GM23248 (cell line): Measurements from ENCODE around the gene ARPC2. TPM values are rescaled to one million over a fixed set of nuclear protein-coding genes. Genes with fewer than 3 reads are reported as not detected.

Source experiments
- DNase-seq: peaks from one replicate; pipeline ENCODE4 v3.0.0-alpha.2; 2015
- H2AFZ ChIP-seq: fragments of 200-600 bp; sonication (generic); 2 replicates; pipeline ENCODE4 v1.6.1; 2016; ENCODE audit warnings: antibody characterized with exemption
- H3F3A ChIP-seq: fragments of 200-600 bp; sonication (generic); 2 replicates; pipeline ENCODE4 v1.6.1; 2016; ENCODE audit warnings: mild to moderate bottlenecking, antibody characterized with exemption, mixed run types; ENCODE audit not compliant: insufficient read depth
- H3K27ac ChIP-seq: fragments of 200-600 bp; sonication (generic); 2 replicates; pipeline ENCODE4 v1.5.1; 2016; ENCODE audit warnings: mild to moderate bottlenecking
- H3K27me3 ChIP-seq: fragments of 200-600 bp; sonication (generic); replicated peaks from 2 replicates; pipeline ENCODE4 v1.6.1; 2016; ENCODE audit warnings: mild to moderate bottlenecking; ENCODE audit not compliant: insufficient read depth
- H3K36me3 ChIP-seq: fragments of 200-600 bp; sonication (generic); 2 replicates; pipeline ENCODE4 v1.6.1; 2016; ENCODE audit warnings: low read depth, mild to moderate bottlenecking
- H3K4me1 ChIP-seq: fragments of 200-600 bp; sonication (generic); 2 replicates; pipeline ENCODE4 v1.6.1; 2016; ENCODE audit warnings: mild to moderate bottlenecking; ENCODE audit not compliant: insufficient read depth
- H3K4me2 ChIP-seq: fragments of 200-600 bp; sonication (generic); one replicate; pipeline ENCODE4 v1.6.1; 2016; ENCODE audit warnings: mild to moderate bottlenecking; ENCODE audit not compliant: unreplicated experiment
- H3K4me3 ChIP-seq: fragments of 200-600 bp; sonication (generic); 2 replicates; pipeline ENCODE4 v1.5.1; 2016; ENCODE audit warnings: mild to moderate bottlenecking
- H3K79me2 ChIP-seq: fragments of 200-600 bp; sonication (generic); 2 replicates; pipeline ENCODE4 v1.6.1; 2016; ENCODE audit warnings: mild to moderate bottlenecking; ENCODE audit not compliant: insufficient read depth
- H3K9ac ChIP-seq: fragments of 200-600 bp; sonication (generic); 2 replicates; pipeline ENCODE4 v1.6.1; 2016; ENCODE audit warnings: mild to moderate bottlenecking
- H3K9me2 ChIP-seq: fragments of 200-600 bp; sonication (generic); 2 replicates; pipeline ENCODE4 v1.6.1; 2016; ENCODE audit warnings: mixed run types, mild to moderate bottlenecking, moderate library complexity; ENCODE audit not compliant: insufficient read depth
- H3K9me3 ChIP-seq: fragments of 200-600 bp; sonication (generic); one replicate; pipeline ENCODE4 v1.6.1; 2017; ENCODE audit warnings: low read depth
- H4K20me1 ChIP-seq: fragments of 200-600 bp; sonication (generic); 2 replicates; pipeline ENCODE4 v1.6.0; 2016; ENCODE audit not compliant: insufficient read depth
- EZH2 ChIP-seq: fragments of 200-600 bp; sonication (generic); IDR thresholded peaks from 2 replicates; pipeline ENCODE4 v1.6.1; 2018; ENCODE audit warnings: antibody characterized with exemption, mild to moderate bottlenecking; ENCODE audit not compliant: insufficient read depth, poor library complexity, severe bottlenecking
- EZH2phosphoT487 ChIP-seq: fragments of 200-600 bp; sonication (generic); IDR thresholded peaks from 2 replicates; pipeline ENCODE4 v1.6.1; 2018; ENCODE audit warnings: antibody characterized with exemption, moderate library complexity, mild to moderate bottlenecking, low read depth; ENCODE audit not compliant: insufficient read depth
- WGBS, 2 experiments: methylation state at CpG; one replicate each; pipeline ENCODE4 v1.1.6; 2015 to 2017; ENCODE audit warnings: low lambda C conversion rate in 2 of 2, low coverage in 1 of 2; ENCODE audit errors: missing lambda C conversion rate in 2 of 2; 5-methylcytosine and 5-hydroxymethylcytosine counted together
- in situ Hi-C: fragments of 300-500 bp; cut with MboI; formaldehyde crosslinking; loops from 2 replicates; pipeline ENCODE4 v1.15.0; 2020
- polyA plus RNA-seq: library from polyadenylated mRNA; unstranded; fragments of >200 nt; fragmentation: Nextera tagmentation; extraction: Ambion mirVana; gene quantifications from 2 replicates; pipeline ENCODE4 v1.2.1, GENCODE V29; 2016
- total RNA-seq: library from RNA; depleted of rRNA; stranded (reverse); fragments of >200 nt; shearing (Covaris generic); gene quantifications from 2 replicates; pipeline ENCODE4 v1.2.3, GENCODE V29; 2014

Gene ARPC2
- total and polyA plus RNA-seq, 2 experiments from 2014 or later: 644 to 851 TPM

GRCh38 chr2:218280260-218280870 is 63.4 kb downstream of the ARPC2 start:
- H3K36me3 ChIP-seq: peaks cover 19% of the 10 kb centered on the region; the same call in 1 of the 2 replicates

GRCh38 chr2:218281449-218281848 is 64.5 kb downstream of the ARPC2 start:
- 72 to 77% methylated on average over 3 of the region's 3 CpGs for WGBS, 2 experiments
- Histone ChIP-seq H3K4me2 (peak overlapping the region; percentile 80), H2AFZ (no peak overlapping the region), H3K9me3 (no peaks in the 10 kb centered on the region), H3K4me3 (no peak overlapping the region), H3K9ac (peak overlapping the region; percentile 87), H3K36me3 (peaks cover 11% of the 10 kb centered on the region; the same call in 1 of the 2 replicates), H3K27me3 (no peaks in the 10 kb centered on the region), H3K79me2 (peaks cover 97% of the 10 kb centered on the region), H3K9me2 (no peaks in the 10 kb centered on the region), H3K4me1 (peaks cover 53% of the 10 kb centered on the region), H4K20me1 (no peaks in the 10 kb centered on the region), H3K27ac (peak overlapping the region; percentile 99), H3F3A (peaks cover 44% of the 10 kb centered on the region)
- in situ Hi-C loops: no loop called here
- peak; percentile 63 for DNase-seq
- TF ChIP-seq EZH2phosphoT487 (no peak), EZH2 (no peak)

More at GRCh38 chr2:218280260-218280870, 63.4 kb downstream of the ARPC2 start:
- H3K9ac ChIP-seq: no peak overlapping the region
- H3F3A ChIP-seq: peaks cover 33% of the 10 kb centered on the region
- H3K27me3 ChIP-seq: no peaks in the 10 kb centered on the region
- in situ Hi-C loops: no loop called here
- TF ChIP-seq EZH2 (no peak), EZH2phosphoT487 (no peak)
- no peak overlapping the region for H2AFZ ChIP-seq
- no peak overlapping the region for H3K4me2 ChIP-seq
- no peak overlapping the region for H3K27ac ChIP-seq
- H3K4me1 ChIP-seq: peaks cover 42% of the 10 kb centered on the region
- DNase-seq: no peak
- H3K4me3 ChIP-seq: no peak overlapping the region
- no peaks in the 10 kb centered on the region for H4K20me1 ChIP-seq
- WGBS, 2 experiments: 91 to 94% methylated on average over 12 to 14 of the region's 14 CpGs
- H3K9me3 ChIP-seq: no peaks in the 10 kb centered on the region
- peaks cover 98% of the 10 kb centered on the region for H3K79me2 ChIP-seq
- no peaks in the 10 kb centered on the region for H3K9me2 ChIP-seq

GRCh38 chr2:218282173-218282991 is 65.4 kb downstream of the ARPC2 start:
- Histone ChIP-seq H3K79me2 (peaks cover 89% of the 10 kb centered on the region), H3F3A (peaks cover 45% of the 10 kb centered on the region), H2AFZ (0 out of 2 replicates have a peak overlapping the region, but pooled peaks have one; percentile 21), H3K36me3 (peaks cover 11% of the 10 kb centered on the region; the same call in 1 of the 2 replicates), H3K27me3 (no peaks in the 10 kb centered on the region), H3K9me2 (no peaks in the 10 kb centered on the region), H3K4me2 (peak overlapping the region; percentile 80), H3K27ac (peak overlapping the region; percentile 99), H3K9me3 (no peaks in the 10 kb centered on the region), H3K4me1 (peaks cover 56% of the 10 kb centered on the region), H3K4me3 (peak overlapping the region; percentile 19), H3K9ac (peak overlapping the region; percentile 87), H4K20me1 (no peaks in the 10 kb centered on the region)
- in situ Hi-C loops: no loop called here
- peak; percentile 89 for DNase-seq
- WGBS, 2 experiments: 12 to 14% methylated on average over 12 to 17 of the region's 17 CpGs
- TF ChIP-seq EZH2phosphoT487 (no peak), EZH2 (no peak)

- peak; percentile 94 for DNase-seq
- no peak for TF ChIP-seq EZH2
- no peak for TF ChIP-seq EZH2phosphoT487
- 21% methylated on average over 13 to 15 of the region's 16 CpGs for WGBS, 2 experiments
Observed at GRCh38 chr2:218284106-218284811, 67.3 kb downstream of the ARPC2 start.

More at GRCh38 chr2:218284106-218284811, 67.3 kb downstream of the ARPC2 start:
- Histone ChIP-seq H3K9me2 (no peaks in the 10 kb centered on the region), H3F3A (peaks cover 63% of the 10 kb centered on the region), H3K79me2 (peaks cover 91% of the 10 kb centered on the region), H3K27ac (peak overlapping the region; percentile 99), H3K9me3 (no peaks in the 10 kb centered on the region), H4K20me1 (no peaks in the 10 kb centered on the region), H3K4me1 (peaks cover 62% of the 10 kb centered on the region), H3K27me3 (no peaks in the 10 kb centered on the region), H3K9ac (peak overlapping the region; percentile 83), H3K4me3 (peak overlapping the region; percentile 50), H3K4me2 (peak overlapping the region; percentile 96), H3K36me3 (peaks cover 11% of the 10 kb centered on the region; the same call in 1 of the 2 replicates), H2AFZ (no peak overlapping the region)
- in situ Hi-C loops: no loop called here
